ENCODE measurements around the gene PSTPIP1. TPM values are rescaled to one million over a fixed set of nuclear protein-coding genes. Genes with fewer than 3 reads are reported as not detected.

The PSTPIP1 gene
- polyA plus RNA-seq, 1 donor from 2014 or later, result not detected

DNA sequence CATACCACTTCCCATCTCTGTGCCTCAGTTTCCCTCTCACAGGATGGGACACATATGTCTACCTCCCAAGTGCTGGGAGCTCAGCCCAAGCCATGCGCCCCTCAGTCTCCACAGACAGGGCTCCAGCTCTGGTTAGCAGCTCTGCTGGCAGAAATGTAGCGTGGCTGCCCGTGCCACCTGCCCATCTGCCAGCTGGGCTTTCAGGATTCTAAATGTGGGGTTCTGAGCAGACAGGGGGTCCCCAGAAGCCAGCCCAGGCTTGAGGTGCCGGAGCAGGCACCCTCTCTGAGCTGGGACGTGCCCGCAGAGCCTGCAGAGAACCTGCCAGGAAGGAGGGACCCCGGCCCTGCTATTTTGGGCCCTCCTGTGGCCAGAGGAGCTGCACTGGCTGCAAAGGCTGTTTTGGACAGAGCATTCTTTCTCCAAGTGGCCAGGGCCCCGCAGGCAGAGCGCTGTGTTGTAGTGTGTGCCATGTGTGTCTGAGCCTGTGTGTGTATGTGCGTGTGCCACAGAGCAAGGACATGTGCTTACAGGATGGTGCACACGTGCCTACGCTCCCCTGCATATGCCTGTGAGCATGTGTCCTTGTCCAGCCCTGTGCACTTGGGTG is 31.7 kb downstream of the PSTPIP1 start:
- no peaks in the 10 kb centered on the region for H4K20me1 ChIP-seq (ENCODE audit: insufficient read depth)
- H3K27ac ChIP-seq (ENCODE audit: low read length), result no peak overlapping the region
- H3K27me3 ChIP-seq (ENCODE audit: insufficient read depth, low read depth, low read length), result no peaks in the 10 kb centered on the region
- no peak overlapping the region for H3K4me2 ChIP-seq (ENCODE audit: low read length)
- H3K9ac ChIP-seq (ENCODE audit: low read length), result no peak overlapping the region
- TF ChIP-seq POLR2AphosphoS5 (IDR thresholded peaks at IDR 0.05), result no peak
- TF ChIP-seq, protein P1, sequence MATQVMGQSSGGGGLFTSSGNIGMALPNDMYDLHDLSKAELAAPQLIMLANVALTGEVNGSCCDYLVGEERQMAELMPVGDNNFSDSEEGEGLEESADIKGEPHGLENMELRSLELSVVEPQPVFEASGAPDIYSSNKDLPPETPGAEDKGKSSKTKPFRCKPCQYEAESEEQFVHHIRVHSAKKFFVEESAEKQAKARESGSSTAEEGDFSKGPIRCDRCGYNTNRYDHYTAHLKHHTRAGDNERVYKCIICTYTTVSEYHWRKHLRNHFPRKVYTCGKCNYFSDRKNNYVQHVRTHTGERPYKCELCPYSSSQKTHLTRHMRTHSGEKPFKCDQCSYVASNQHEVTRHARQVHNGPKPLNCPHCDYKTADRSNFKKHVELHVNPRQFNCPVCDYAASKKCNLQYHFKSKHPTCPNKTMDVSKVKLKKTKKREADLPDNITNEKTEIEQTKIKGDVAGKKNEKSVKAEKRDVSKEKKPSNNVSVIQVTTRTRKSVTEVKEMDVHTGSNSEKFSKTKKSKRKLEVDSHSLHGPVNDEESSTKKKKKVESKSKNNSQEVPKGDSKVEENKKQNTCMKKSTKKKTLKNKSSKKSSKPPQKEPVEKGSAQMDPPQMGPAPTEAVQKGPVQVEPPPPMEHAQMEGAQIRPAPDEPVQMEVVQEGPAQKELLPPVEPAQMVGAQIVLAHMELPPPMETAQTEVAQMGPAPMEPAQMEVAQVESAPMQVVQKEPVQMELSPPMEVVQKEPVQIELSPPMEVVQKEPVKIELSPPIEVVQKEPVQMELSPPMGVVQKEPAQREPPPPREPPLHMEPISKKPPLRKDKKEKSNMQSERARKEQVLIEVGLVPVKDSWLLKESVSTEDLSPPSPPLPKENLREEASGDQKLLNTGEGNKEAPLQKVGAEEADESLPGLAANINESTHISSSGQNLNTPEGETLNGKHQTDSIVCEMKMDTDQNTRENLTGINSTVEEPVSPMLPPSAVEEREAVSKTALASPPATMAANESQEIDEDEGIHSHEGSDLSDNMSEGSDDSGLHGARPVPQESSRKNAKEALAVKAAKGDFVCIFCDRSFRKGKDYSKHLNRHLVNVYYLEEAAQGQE (IDR thresholded peaks at IDR 0.05; ENCODE audit: borderline replicate concordance), result no peak
- no peak for TF ChIP-seq RAD21 (conservative IDR thresholded peaks at IDR 0.05)
- no peak for TF ChIP-seq MXI1 (conservative IDR thresholded peaks at IDR 0.05; ENCODE audit: poor library complexity, severe bottlenecking)
- no peak for TF ChIP-seq SMC3 (conservative IDR thresholded peaks at IDR 0.05; ENCODE audit: poor library complexity)
- TF ChIP-seq EP300 (conservative IDR thresholded peaks at IDR 0.05; ENCODE audit: poor library complexity, severe bottlenecking), result no peak
- no peaks in the 10 kb centered on the region for H3K79me2 ChIP-seq (replicated peaks; ENCODE audit: insufficient read depth, low read length)
- no peaks in the 10 kb centered on the region for H3F3A ChIP-seq (ENCODE audit: insufficient read depth, low read length, poor library complexity, severe bottlenecking)
- no peak overlapping the region for H2AFZ ChIP-seq (ENCODE audit: low read depth, low read length)
- no peaks in the 10 kb centered on the region for H3K9me3 ChIP-seq (ENCODE audit: low read length)
- H3K4me3 ChIP-seq (ENCODE audit: low read length), result no peak overlapping the region
- no peaks in the 10 kb centered on the region for H3K9me2 ChIP-seq (ENCODE audit: insufficient read depth, low read length)
- no peaks in the 10 kb centered on the region for H3K36me3 ChIP-seq (ENCODE audit: insufficient read depth, low read length)

- no peak overlapping the region for H2AFZ ChIP-seq (ENCODE audit: low read depth, low read length)
Measured at GRCh38 chr15:77027111-77027696, 32.3 kb downstream of the PSTPIP1 start.

More at GRCh38 chr15:77027111-77027696, 32.3 kb downstream of the PSTPIP1 start:
- no peaks in the 10 kb centered on the region for H3K9me3 ChIP-seq (ENCODE audit: low read length)
- no peak for TF ChIP-seq RAD21 (conservative IDR thresholded peaks at IDR 0.05)
- TF ChIP-seq MXI1 (conservative IDR thresholded peaks at IDR 0.05; ENCODE audit: poor library complexity, severe bottlenecking), result no peak
- TF ChIP-seq, protein P1 (IDR thresholded peaks at IDR 0.05; ENCODE audit: borderline replicate concordance), result no peak
- TF ChIP-seq EZH2 (IDR thresholded peaks at IDR 0.05; ENCODE audit: borderline replicate concordance, insufficient read depth, low read length, poor library complexity, severe bottlenecking), result no peak
- TF ChIP-seq, protein P2, sequence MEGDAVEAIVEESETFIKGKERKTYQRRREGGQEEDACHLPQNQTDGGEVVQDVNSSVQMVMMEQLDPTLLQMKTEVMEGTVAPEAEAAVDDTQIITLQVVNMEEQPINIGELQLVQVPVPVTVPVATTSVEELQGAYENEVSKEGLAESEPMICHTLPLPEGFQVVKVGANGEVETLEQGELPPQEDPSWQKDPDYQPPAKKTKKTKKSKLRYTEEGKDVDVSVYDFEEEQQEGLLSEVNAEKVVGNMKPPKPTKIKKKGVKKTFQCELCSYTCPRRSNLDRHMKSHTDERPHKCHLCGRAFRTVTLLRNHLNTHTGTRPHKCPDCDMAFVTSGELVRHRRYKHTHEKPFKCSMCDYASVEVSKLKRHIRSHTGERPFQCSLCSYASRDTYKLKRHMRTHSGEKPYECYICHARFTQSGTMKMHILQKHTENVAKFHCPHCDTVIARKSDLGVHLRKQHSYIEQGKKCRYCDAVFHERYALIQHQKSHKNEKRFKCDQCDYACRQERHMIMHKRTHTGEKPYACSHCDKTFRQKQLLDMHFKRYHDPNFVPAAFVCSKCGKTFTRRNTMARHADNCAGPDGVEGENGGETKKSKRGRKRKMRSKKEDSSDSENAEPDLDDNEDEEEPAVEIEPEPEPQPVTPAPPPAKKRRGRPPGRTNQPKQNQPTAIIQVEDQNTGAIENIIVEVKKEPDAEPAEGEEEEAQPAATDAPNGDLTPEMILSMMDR (IDR thresholded peaks at IDR 0.05; ENCODE audit: poor library complexity, severe bottlenecking), result no peak
- TF ChIP-seq POLR2AphosphoS5 (IDR thresholded peaks at IDR 0.05), result no peak
- no peak for TF ChIP-seq EP300 (conservative IDR thresholded peaks at IDR 0.05; ENCODE audit: poor library complexity, severe bottlenecking)
- H3K79me2 ChIP-seq (replicated peaks; ENCODE audit: insufficient read depth, low read length), result no peaks in the 10 kb centered on the region
- no peak overlapping the region for H3K27ac ChIP-seq (ENCODE audit: low read length)
- no peaks in the 10 kb centered on the region for H3K9me2 ChIP-seq (ENCODE audit: insufficient read depth, low read length)
- H3K4me3 ChIP-seq (ENCODE audit: low read length), result no peak overlapping the region
- H4K20me1 ChIP-seq (ENCODE audit: insufficient read depth), result no peaks in the 10 kb centered on the region
- no peaks in the 10 kb centered on the region for H3K36me3 ChIP-seq (ENCODE audit: insufficient read depth, low read length)
- H3F3A ChIP-seq (ENCODE audit: insufficient read depth, low read length, poor library complexity, severe bottlenecking), result no peaks in the 10 kb centered on the region
- no peak overlapping the region for H3K9ac ChIP-seq (ENCODE audit: low read length)
- H3K4me2 ChIP-seq (ENCODE audit: low read length), result no peak overlapping the region
- no peaks in the 10 kb centered on the region for H3K27me3 ChIP-seq (ENCODE audit: insufficient read depth, low read depth, low read length)

All from neural cell (in vitro differentiated cells).